Activated CD4-positive, alpha-beta T cell treated with anti-CD3 and anti-CD28 coated beads for 36 hours (primary cell): Measurements from ENCODE around the gene THRSP. TPM values are rescaled to one million over a fixed set of nuclear protein-coding genes. Genes with fewer than 3 reads are reported as not detected.
"Not testable (repeated sequence)": the region's sequence is repeated elsewhere in the genome, so short reads cannot be mapped to it uniquely, and the experiment has no call there.

Experiments
- ATAC-seq: fragments of 200-7000 bp; cut with Tn5 transposase; one replicate; pipeline ENCODE4 v1.10.0; 2021; ENCODE audit warnings: mild to moderate bottlenecking, moderate library complexity
- CTCF ChIA-PET: fragments of 350-600 bp; sonication (Branson Sonifier 250); formaldehyde crosslinking; loops from one replicate; lab custom pipeline; 2021; ENCODE audit warnings: antibody characterized with exemption; lab: Charles Lee
- POLR2A ChIA-PET: fragments of 350-600 bp; sonication (Branson Sonifier 250); formaldehyde crosslinking; loops from one replicate; lab custom pipeline; 2021; ENCODE audit warnings: antibody characterized with exemption, inconsistent platforms; lab: Charles Lee
- DNase-seq: peaks from one replicate; pipeline ENCODE4 v3.0.0-alpha.2; 2020
- H3K27ac Mint-ChIP-seq: one replicate; pipeline ENCODE4 v1.8.0; 2021; ENCODE audit warnings: mixed read lengths
- H3K27me3 Mint-ChIP-seq: one replicate; pipeline ENCODE4 v1.8.0; 2021; ENCODE audit warnings: mixed read lengths
- H3K36me3 Mint-ChIP-seq: one replicate; pipeline ENCODE4 v1.8.0; 2021; ENCODE audit warnings: low read depth, mixed read lengths
- H3K4me1 Mint-ChIP-seq: one replicate; pipeline ENCODE4 v1.8.0; 2021; ENCODE audit warnings: mixed read lengths
- H3K4me3 Mint-ChIP-seq: one replicate; pipeline ENCODE4 v1.8.0; 2021; ENCODE audit warnings: mild to moderate bottlenecking, moderate library complexity, mixed read lengths
- H3K9me3 Mint-ChIP-seq: one replicate; pipeline ENCODE4 v1.8.0; 2021; ENCODE audit warnings: low read depth, mixed read lengths
- intact Hi-C, 2 experiments: fragments of 100-400 bp; cut with DNase I in 1 of 2; cut with micrococcal nuclease in 1 of 2; formaldehyde crosslinking; loops; one replicate each; pipeline versions ENCODE4 v1.14.2 to v1.15.1; 2022 to 2024; cut with DNase I, micrococcal nuclease
- total RNA-seq, 2 experiments: library from RNA; stranded (reverse); gene quantifications; one replicate each; pipeline ENCODE4 v1.2.3, GENCODE V29; 2021

Gene THRSP
- not detected for total RNA-seq

- intact Hi-C loops, result no loop called here
- no peaks in the 10 kb centered on the region for H3K9me3 Mint-ChIP-seq
- H3K4me1 Mint-ChIP-seq, result no peaks in the 10 kb centered on the region
- H3K4me3 Mint-ChIP-seq, result no peak within 1 kb of the TSS
- POLR2A ChIA-PET, result interaction anchor here (0.6 kb wide), 1 partner anchor 10 kb away, joined by 3 read pairs; no protein-coding TSS in a partner anchor
- no peak for ATAC-seq
- DNase-seq, result no peak
- H3K27me3 Mint-ChIP-seq, result no peaks in the 10 kb centered on the region
- no peak within 1 kb of the TSS for H3K27ac Mint-ChIP-seq
- H3K36me3 Mint-ChIP-seq, result peaks cover 23% of the 10 kb centered on the region
- CTCF ChIA-PET, result interaction anchor here (0.8 kb wide), 1 partner anchor 10 kb away, joined by 3 read pairs; no protein-coding TSS in a partner anchor
These were observed at the start of gene THRSP for GRCh38 chr11:78063440-78064181. THRSP (plus strand) TSS chr11:78063861; CDS start chr11:78063882, 21 bp downstream.

- H3K4me3 Mint-ChIP-seq, DNase-seq, H3K9me3 Mint-ChIP-seq, H3K27ac Mint-ChIP-seq, H3K27me3 Mint-ChIP-seq, ATAC-seq, POLR2A ChIA-PET, H3K36me3 Mint-ChIP-seq, H3K4me1 Mint-ChIP-seq: not testable (repeated sequence)
- intact Hi-C loops, result loop anchor here in 1 of 2 experiments (5.0 kb wide), 1 partner anchor 32 kb away; no protein-coding TSS in a partner anchor
- CTCF ChIA-PET, result interaction anchor here (1.4 kb wide), 1 partner anchor 16 kb away, joined by 4 read pairs; no protein-coding TSS in a partner anchor
These were observed 48.6 kb upstream of the THRSP start for GRCh38 chr11:78014937-78015520.

GRCh38 chr11:78015878-78016277, 47.8 kb upstream of the THRSP start:
- Mint-ChIP-seq H3K27ac (no peak overlapping the region), H3K36me3 (no peaks in the 10 kb centered on the region), H3K27me3 (peaks cover 2% of the 10 kb centered on the region), H3K4me3 (no peak overlapping the region), H3K4me1 (no peaks in the 10 kb centered on the region), H3K9me3 (no peaks in the 10 kb centered on the region)
- POLR2A ChIA-PET, result no interaction called here
- DNase-seq, result no peak
- CTCF ChIA-PET, result interaction anchor here (0.8 to 1.4 kb wide), 2 partner anchors 17 to 236 kb away, joined by 3 to 4 read pairs; no protein-coding TSS in a partner anchor
- no peak for ATAC-seq
- intact Hi-C loops, result no loop called here

- no peak overlapping the region for H3K27ac Mint-ChIP-seq
- no peaks in the 10 kb centered on the region for H3K36me3 Mint-ChIP-seq
- CTCF ChIA-PET, result interaction anchor here (0.6 kb wide), 1 partner anchor 90 kb away, joined by 3 read pairs; no protein-coding TSS in a partner anchor
- intact Hi-C loops, result no loop called here
- no peaks in the 10 kb centered on the region for H3K9me3 Mint-ChIP-seq
- ATAC-seq (no peak), DNase-seq (no peak)
- H3K4me1 Mint-ChIP-seq, result no peaks in the 10 kb centered on the region
- H3K4me3 Mint-ChIP-seq, result no peak overlapping the region
- POLR2A ChIA-PET, result no interaction called here
- H3K27me3 Mint-ChIP-seq, result peaks cover 17% of the 10 kb centered on the region
These were observed 43.9 kb upstream of the THRSP start for GRCh38 chr11:78019808-78020207.

- ChIA-PET CTCF (interaction anchor here (1.6 kb wide), 1 partner anchor 26 kb away, joined by 17 read pairs; no protein-coding TSS in a partner anchor), POLR2A (no interaction called here)
- H3K9me3 Mint-ChIP-seq, result no peaks in the 10 kb centered on the region
- H3K4me1 Mint-ChIP-seq, result no peaks in the 10 kb centered on the region
- H3K27ac Mint-ChIP-seq, result no peak overlapping the region
- intact Hi-C loops, result no loop called here
- H3K4me3 Mint-ChIP-seq, result no peak overlapping the region
- H3K36me3 Mint-ChIP-seq, result no peaks in the 10 kb centered on the region
- DNase-seq (no peak), ATAC-seq (no peak)
- peaks cover 16% of the 10 kb centered on the region for H3K27me3 Mint-ChIP-seq
These were observed 43.4 kb upstream of the THRSP start for GRCh38 chr11:78020246-78020645.

- Mint-ChIP-seq H3K4me1 (no peaks in the 10 kb centered on the region), H3K4me3 (no peak overlapping the region), H3K9me3 (no peaks in the 10 kb centered on the region), H3K27ac (no peak overlapping the region), H3K36me3 (no peaks in the 10 kb centered on the region), H3K27me3 (peaks cover 16% of the 10 kb centered on the region)
- intact Hi-C loops, result no loop called here
- POLR2A ChIA-PET, result no interaction called here
- DNase-seq (no peak), ATAC-seq (no peak)
- CTCF ChIA-PET, result interaction anchor here (1.6 kb wide), 1 partner anchor 24 kb away, joined by 17 read pairs; no protein-coding TSS in a partner anchor
These were observed 42.0 kb upstream of the THRSP start for GRCh38 chr11:78021611-78022010.

- DNase-seq (no peak), ATAC-seq (no peak)
- intact Hi-C loops, result no loop called here
- no peaks in the 10 kb centered on the region for H3K4me1 Mint-ChIP-seq
- H3K27me3 Mint-ChIP-seq, result peaks cover 16% of the 10 kb centered on the region
- ChIA-PET POLR2A (no interaction called here), CTCF (interaction anchor here (0.7 kb wide), 1 partner anchor 23 kb away, joined by 5 read pairs; no protein-coding TSS in a partner anchor)
- no peaks in the 10 kb centered on the region for H3K36me3 Mint-ChIP-seq
- peaks cover 2% of the 10 kb centered on the region for H3K9me3 Mint-ChIP-seq
- H3K27ac Mint-ChIP-seq, result no peak within 1 kb of the TSS
- no peak within 1 kb of the TSS for H3K4me3 Mint-ChIP-seq
These were observed 41.0 kb upstream of the THRSP start, which contains the start of gene KCTD14 for GRCh38 chr11:78022397-78023396. KCTD14 (minus strand) TSS chr11:78023276; CDS start chr11:78023249, 27 bp downstream.

GRCh38 chr11:78023426-78023825, 40.2 kb upstream of the THRSP start:
- POLR2A ChIA-PET, result no interaction called here
- ATAC-seq (no peak), DNase-seq (no peak)
- no peak overlapping the region for H3K27ac Mint-ChIP-seq
- CTCF ChIA-PET, result no interaction called here
- no peak overlapping the region for H3K4me3 Mint-ChIP-seq
- H3K9me3 Mint-ChIP-seq, result peaks cover 2% of the 10 kb centered on the region
- H3K4me1 Mint-ChIP-seq, result no peaks in the 10 kb centered on the region
- H3K36me3 Mint-ChIP-seq, result no peaks in the 10 kb centered on the region
- H3K27me3 Mint-ChIP-seq, result peaks cover 16% of the 10 kb centered on the region
- intact Hi-C loops, result no loop called here

GRCh38 chr11:78025378-78025777, 38.3 kb upstream of the THRSP start:
- H3K27me3 Mint-ChIP-seq, result peaks cover 16% of the 10 kb centered on the region
- H3K9me3 Mint-ChIP-seq, result peaks cover 2% of the 10 kb centered on the region
- ATAC-seq (no peak), DNase-seq (no peak)
- no peaks in the 10 kb centered on the region for H3K36me3 Mint-ChIP-seq
- intact Hi-C loops, result no loop called here
- ChIA-PET CTCF (interaction anchor here (0.6 kb wide), 2 partner anchors 28 to 1722 kb away, joined by 3 read pairs; no protein-coding TSS in a partner anchor), POLR2A (no interaction called here)
- no peak overlapping the region for H3K27ac Mint-ChIP-seq
- no peak overlapping the region for H3K4me3 Mint-ChIP-seq
- H3K4me1 Mint-ChIP-seq, result no peaks in the 10 kb centered on the region

GRCh38 chr11:78027759-78028158, 35.9 kb upstream of the THRSP start:
- intact Hi-C loops, result no loop called here
- ATAC-seq (no peak), DNase-seq (no peak)
- Mint-ChIP-seq H3K4me1 (no peaks in the 10 kb centered on the region), H3K27me3 (peaks cover 3% of the 10 kb centered on the region), H3K9me3 (peaks cover 2% of the 10 kb centered on the region), H3K36me3 (no peaks in the 10 kb centered on the region), H3K4me3 (no peak overlapping the region), H3K27ac (no peak overlapping the region)
- POLR2A ChIA-PET, result no interaction called here
- CTCF ChIA-PET, result interaction anchor here (0.7 kb wide), 1 partner anchor 10 kb away, joined by 3 read pairs; no protein-coding TSS in a partner anchor
